AG04449 (cell line): ENCODE results near the gene PARP9.
A peak's percentile ranks its signal among the peaks of the same experiment; 100 is the strongest.
"Not testable (repeated sequence)": the region's sequence is repeated elsewhere in the genome, so short reads cannot be mapped to it uniquely, and the experiment has no call there.

Experiments
- CTCF ChIA-PET: fragments of 350-600 bp; formaldehyde crosslinking; extraction: SDS; loops from one replicate; lab custom pipeline; 2021; ENCODE audit warnings: antibody characterized with exemption; lab: Yijun Ruan, JAX
- POLR2A ChIA-PET: fragments of 400-600, 350-600 bp; formaldehyde crosslinking; extraction: SDS; loops from one replicate; lab custom pipeline; 2020; ENCODE audit warnings: antibody characterized with exemption, inconsistent platforms; lab: Yijun Ruan, JAX
- DNase-seq: peaks from one replicate; pipeline ENCODE4 v3.0.0-alpha.2; 2010; ENCODE audit warnings: low read depth, low spot score
- H3K4me3 ChIP-seq: 2 replicates; pipeline ENCODE4 v1.5.1; 2011; ENCODE audit warnings: low read depth, mild to moderate bottlenecking, control low read depth, low read length
- CTCF ChIP-seq: IDR thresholded peaks from one replicate; pipeline ENCODE4 v1.5.1; 2011; ENCODE audit warnings: mild to moderate bottlenecking, moderate library complexity, low read length, control low read depth, inconsistent platforms; ENCODE audit not compliant: insufficient read depth; ENCODE audit errors: missing control alignments

The PARP9 gene

GRCh38 chr3:122513386-122514122, 50.5 kb downstream of the PARP9 start:
- no peak for TF ChIP-seq CTCF
- DNase-seq: no peak
- POLR2A ChIA-PET: interaction anchor here (0.6 kb wide), 1 partner anchor 20 kb away, joined by 3 read pairs; no protein-coding TSS in a partner anchor
- CTCF ChIA-PET: interaction anchor here (0.9 to 1.2 kb wide), 3 partner anchors 49 to 166 kb away, joined by 3 read pairs; no protein-coding TSS in a partner anchor
- H3K4me3 ChIP-seq: peak overlapping the region; percentile 82

GRCh38 chr3:122512284-122512683, 51.8 kb downstream of the PARP9 start:
- ChIA-PET CTCF (interaction anchor here (0.9 to 1.5 kb wide), 4 partner anchors 11 to 160 kb away, joined by 3 to 4 read pairs (median 4); no protein-coding TSS in a partner anchor), POLR2A (no interaction called here)
- no peak for TF ChIP-seq CTCF
- no peak overlapping the region for H3K4me3 ChIP-seq
- DNase-seq: no peak

GRCh38 chr3:122510878-122511535, 53.1 kb downstream of the PARP9 start:
- CTCF ChIA-PET: interaction anchor here (1.2 kb wide), 1 partner anchor 10 kb away, joined by 4 read pairs; no protein-coding TSS in a partner anchor
- H3K4me3 ChIP-seq: no peak overlapping the region
- POLR2A ChIA-PET: no interaction called here
- no peak for TF ChIP-seq CTCF
- DNase-seq: no peak

- DNase-seq, POLR2A ChIA-PET, H3K4me3 ChIP-seq: not testable (repeated sequence)
- CTCF ChIA-PET: interaction anchor here (1.2 kb wide), 1 partner anchor 171 kb away, joined by 3 read pairs; no protein-coding TSS in a partner anchor
These were observed 55.2 kb downstream of the PARP9 start for GRCh38 chr3:122508944-122509343.

- ChIA-PET CTCF (interaction anchor here (1.2 kb wide), 1 partner anchor 171 kb away, joined by 3 read pairs; no protein-coding TSS in a partner anchor), POLR2A (no interaction called here)
- no peak overlapping the region for H3K4me3 ChIP-seq
- DNase-seq: no peak
- TF ChIP-seq CTCF: no peak
These were observed 55.8 kb downstream of the PARP9 start for GRCh38 chr3:122508135-122508914.

GRCh38 chr3:122506450-122506849, 57.6 kb downstream of the PARP9 start:
- TF ChIP-seq CTCF: no peak
- no peak for DNase-seq
- no peak overlapping the region for H3K4me3 ChIP-seq
- ChIA-PET POLR2A (interaction anchor here (0.9 kb wide), 1 partner anchor 10 kb away, joined by 3 read pairs; no protein-coding TSS in a partner anchor), CTCF (interaction anchor here (1.4 kb wide), 1 partner anchor 172 kb away, joined by 4 read pairs; no protein-coding TSS in a partner anchor)
